ENCODE measurements around the gene REL.

- TF ChIP-seq CTCF (IDR thresholded peaks at IDR 0.05; ENCODE audit: borderline replicate concordance, extremely low read depth, low read length, poor library complexity, severe bottlenecking) (no peak), EZH2 (IDR thresholded peaks at IDR 0.05; ENCODE audit: borderline replicate concordance, low read depth, low read length, severe bottlenecking) (no peak)
Measured at GRCh38 chr2:60834270-60834717, 47.1 kb upstream of the REL start.

Measured in DND-41 (cell line).